GM23338 (cell line): ENCODE results near the gene STAB2. TPM values are rescaled to one million over a fixed set of nuclear protein-coding genes. Genes with fewer than 3 reads are reported as not detected.

Experiments
- ATAC-seq: fragments of 200-7000 bp; cut with Tn5 transposase; 3 replicates; pipeline ENCODE4 v1.9.1; 2020
- DNase-seq: peaks from one replicate; pipeline ENCODE4 v3.0.0-alpha.2; 2015; ENCODE audit warnings: low spot score
- H2AFZ ChIP-seq: fragments of 200-600 bp; sonication (generic); 2 replicates; pipeline ENCODE4 v1.8.0; 2016; ENCODE audit warnings: antibody characterized with exemption, mild to moderate bottlenecking, moderate library complexity
- H3F3A ChIP-seq: fragments of 200-600 bp; sonication (generic); replicated peaks from 2 replicates; pipeline ENCODE4 v1.8.0; 2017; ENCODE audit warnings: antibody characterized with exemption, mixed run types, low read depth
- H3K27ac ChIP-seq: fragments of 200-600 bp; sonication (generic); 2 replicates; pipeline ENCODE4 v1.6.1; 2016; ENCODE audit warnings: low read depth
- H3K27me3 ChIP-seq: fragments of 200-600 bp; sonication (generic); 2 replicates; pipeline ENCODE4 v1.8.0; 2016; ENCODE audit warnings: mild to moderate bottlenecking, mixed run types, moderate library complexity; ENCODE audit not compliant: insufficient read depth
- H3K36me3 ChIP-seq: fragments of 200-600 bp; sonication (generic); 2 replicates; pipeline ENCODE4 v1.8.0; 2016; ENCODE audit warnings: mild to moderate bottlenecking; ENCODE audit not compliant: insufficient read depth
- H3K4me1 ChIP-seq: fragments of 200-600 bp; sonication (generic); 2 replicates; pipeline ENCODE4 v1.8.0; 2016; ENCODE audit warnings: mild to moderate bottlenecking, moderate library complexity; ENCODE audit not compliant: insufficient read depth
- H3K4me2 ChIP-seq: fragments of 200-600 bp; sonication (generic); 2 replicates; pipeline ENCODE4 v1.7.1; 2017; ENCODE audit warnings: mixed run types
- H3K4me3 ChIP-seq: fragments of 200-600 bp; sonication (generic); 2 replicates; pipeline ENCODE4 v1.6.1; 2016; ENCODE audit warnings: mixed run types
- H3K79me2 ChIP-seq: fragments of 200-600 bp; sonication (generic); replicated peaks from 2 replicates; pipeline ENCODE4 v1.8.0; 2017; ENCODE audit warnings: mild to moderate bottlenecking; ENCODE audit not compliant: insufficient read depth
- H3K9me2 ChIP-seq: fragments of 200-600 bp; sonication (generic); 2 replicates; pipeline ENCODE4 v1.8.0; 2017; ENCODE audit not compliant: insufficient read depth
- H4K20me1 ChIP-seq: fragments of 200-600 bp; sonication (generic); replicated peaks from 2 replicates; pipeline ENCODE4 v1.8.0; 2017; ENCODE audit warnings: mild to moderate bottlenecking; ENCODE audit not compliant: insufficient read depth
- H3K27ac Mint-ChIP-seq: 2 replicates; pipeline ENCODE4 v1.8.0; 2020; ENCODE audit warnings: inconsistent platforms, mild to moderate bottlenecking, moderate library complexity, mixed read lengths
- H3K27me3 Mint-ChIP-seq: 3 replicates; pipeline ENCODE4 v1.8.0; 2022; ENCODE audit warnings: low read depth, mild to moderate bottlenecking, moderate library complexity, mixed read lengths, inconsistent platforms; ENCODE audit not compliant: insufficient read depth, poor library complexity
- H3K36me3 Mint-ChIP-seq: 3 replicates; pipeline ENCODE4 v1.8.0; 2021; ENCODE audit warnings: low read depth, mild to moderate bottlenecking, inconsistent platforms, moderate library complexity, mixed read lengths
- H3K4me1 Mint-ChIP-seq: 3 replicates; pipeline ENCODE4 v1.8.0; 2020; ENCODE audit warnings: mild to moderate bottlenecking, inconsistent platforms, mixed read lengths
- H3K4me3 Mint-ChIP-seq: 3 replicates; pipeline ENCODE4 v1.8.0; 2021; ENCODE audit warnings: moderate library complexity, mild to moderate bottlenecking, inconsistent platforms, mixed read lengths
- H3K9me3 Mint-ChIP-seq: 3 replicates; pipeline ENCODE4 v1.8.0; 2020; ENCODE audit warnings: moderate library complexity, mild to moderate bottlenecking, inconsistent platforms, mixed read lengths
- CREB1 ChIP-seq: fragments of 250-450 bp; sonication (Bioruptor Pico); IDR thresholded peaks from 2 replicates; pipeline ENCODE4 v1.5.0; 2020; ENCODE audit warnings: low read depth, mild to moderate bottlenecking, moderate library complexity
- CTCF ChIP-seq, 2 experiments: fragments of 200-600 bp in 1 of 2; sonication (generic) in 1 of 2; conservative IDR thresholded peaks; 2 replicates each; pipeline versions ENCODE4 v1.5.1 to v1.6.1; 2016 to 2017; ENCODE audit warnings: antibody characterized with exemption in 2 of 2, low read depth in 2 of 2, mild to moderate bottlenecking in 2 of 2, moderate library complexity in 1 of 2
- ETS1 ChIP-seq: IDR thresholded peaks from 2 replicates; pipeline ENCODE4 v1.6.1; 2016; ENCODE audit warnings: antibody characterized with exemption
- EZH2 ChIP-seq: fragments of 200-600 bp; sonication (generic); IDR thresholded peaks from one replicate; pipeline ENCODE4 v1.8.0; 2017; ENCODE audit warnings: antibody characterized with exemption, mild to moderate bottlenecking, low read depth; ENCODE audit not compliant: unreplicated experiment
- EZH2phosphoT487 ChIP-seq: fragments of 200-600 bp; sonication (generic); IDR thresholded peaks from one replicate; pipeline ENCODE4 v1.8.1; 2018; ENCODE audit warnings: antibody characterized with exemption; ENCODE audit not compliant: unreplicated experiment
- JUNB ChIP-seq: IDR thresholded peaks from one replicate; pipeline ENCODE4 v1.6.1; 2016; ENCODE audit warnings: antibody characterized with exemption; ENCODE audit not compliant: unreplicated experiment
- NANOG ChIP-seq: IDR thresholded peaks from 2 replicates; pipeline ENCODE4 v1.6.1; 2016; ENCODE audit warnings: antibody characterized with exemption, borderline replicate concordance
- REST ChIP-seq: IDR thresholded peaks from one replicate; pipeline ENCODE4 v1.6.1; 2018; ENCODE audit warnings: antibody characterized with exemption; ENCODE audit not compliant: unreplicated experiment
- STAT1 ChIP-seq: IDR thresholded peaks from one replicate; pipeline ENCODE4 v1.6.1; 2016; ENCODE audit warnings: antibody characterized with exemption; ENCODE audit not compliant: unreplicated experiment
- polyA plus RNA-seq: library from polyadenylated mRNA; unstranded; fragments of >200 nt; fragmentation: Nextera tagmentation; extraction: Ambion mirVana; gene quantifications from 2 replicates; pipeline ENCODE4 v1.2.1, GENCODE V29; 2016
- total RNA-seq: library from RNA; depleted of rRNA; stranded (reverse); fragments of >200 nt; shearing (Covaris generic); gene quantifications from 2 replicates; pipeline ENCODE4 v1.2.3, GENCODE V29; 2014
- TF ChIP-seq, protein P1 (sequence below): fragments of 250-450 bp; sonication (Bioruptor Pico); IDR thresholded peaks from 2 replicates; pipeline ENCODE4 v1.5.0; 2020; ENCODE audit warnings: mild to moderate bottlenecking, moderate library complexity

Gene STAB2
- total and polyA plus RNA-seq, 2 experiments from 2014 or later, result 0.14 TPM; not detected in 1

DNA sequence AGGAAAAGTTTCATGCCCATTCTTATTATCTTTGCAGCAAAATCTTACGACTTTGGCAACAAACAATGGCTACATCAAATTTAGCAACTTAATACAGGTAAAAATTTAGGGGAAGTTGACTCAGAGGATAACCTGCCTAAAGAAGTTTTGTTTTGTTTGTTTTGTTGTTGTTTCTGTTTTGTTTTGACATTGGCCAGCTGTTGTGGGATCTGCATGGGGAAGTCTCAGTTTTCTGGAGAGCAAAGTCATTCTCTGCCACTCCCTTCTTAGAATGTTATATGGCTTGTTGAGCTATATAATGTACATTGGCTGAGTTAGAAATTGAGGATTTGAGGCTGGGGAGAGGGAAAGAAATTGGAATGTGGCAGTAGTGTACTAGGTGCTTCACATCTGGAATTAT lies 144.5 kb downstream of the STAB2 start (continued):
- TF ChIP-seq ETS1 (no peak), JUNB (no peak), STAT1 (no peak), CREB1 (no peak), EZH2phosphoT487 (no peak), EZH2 (no peak)
- TF ChIP-seq, protein P1, sequence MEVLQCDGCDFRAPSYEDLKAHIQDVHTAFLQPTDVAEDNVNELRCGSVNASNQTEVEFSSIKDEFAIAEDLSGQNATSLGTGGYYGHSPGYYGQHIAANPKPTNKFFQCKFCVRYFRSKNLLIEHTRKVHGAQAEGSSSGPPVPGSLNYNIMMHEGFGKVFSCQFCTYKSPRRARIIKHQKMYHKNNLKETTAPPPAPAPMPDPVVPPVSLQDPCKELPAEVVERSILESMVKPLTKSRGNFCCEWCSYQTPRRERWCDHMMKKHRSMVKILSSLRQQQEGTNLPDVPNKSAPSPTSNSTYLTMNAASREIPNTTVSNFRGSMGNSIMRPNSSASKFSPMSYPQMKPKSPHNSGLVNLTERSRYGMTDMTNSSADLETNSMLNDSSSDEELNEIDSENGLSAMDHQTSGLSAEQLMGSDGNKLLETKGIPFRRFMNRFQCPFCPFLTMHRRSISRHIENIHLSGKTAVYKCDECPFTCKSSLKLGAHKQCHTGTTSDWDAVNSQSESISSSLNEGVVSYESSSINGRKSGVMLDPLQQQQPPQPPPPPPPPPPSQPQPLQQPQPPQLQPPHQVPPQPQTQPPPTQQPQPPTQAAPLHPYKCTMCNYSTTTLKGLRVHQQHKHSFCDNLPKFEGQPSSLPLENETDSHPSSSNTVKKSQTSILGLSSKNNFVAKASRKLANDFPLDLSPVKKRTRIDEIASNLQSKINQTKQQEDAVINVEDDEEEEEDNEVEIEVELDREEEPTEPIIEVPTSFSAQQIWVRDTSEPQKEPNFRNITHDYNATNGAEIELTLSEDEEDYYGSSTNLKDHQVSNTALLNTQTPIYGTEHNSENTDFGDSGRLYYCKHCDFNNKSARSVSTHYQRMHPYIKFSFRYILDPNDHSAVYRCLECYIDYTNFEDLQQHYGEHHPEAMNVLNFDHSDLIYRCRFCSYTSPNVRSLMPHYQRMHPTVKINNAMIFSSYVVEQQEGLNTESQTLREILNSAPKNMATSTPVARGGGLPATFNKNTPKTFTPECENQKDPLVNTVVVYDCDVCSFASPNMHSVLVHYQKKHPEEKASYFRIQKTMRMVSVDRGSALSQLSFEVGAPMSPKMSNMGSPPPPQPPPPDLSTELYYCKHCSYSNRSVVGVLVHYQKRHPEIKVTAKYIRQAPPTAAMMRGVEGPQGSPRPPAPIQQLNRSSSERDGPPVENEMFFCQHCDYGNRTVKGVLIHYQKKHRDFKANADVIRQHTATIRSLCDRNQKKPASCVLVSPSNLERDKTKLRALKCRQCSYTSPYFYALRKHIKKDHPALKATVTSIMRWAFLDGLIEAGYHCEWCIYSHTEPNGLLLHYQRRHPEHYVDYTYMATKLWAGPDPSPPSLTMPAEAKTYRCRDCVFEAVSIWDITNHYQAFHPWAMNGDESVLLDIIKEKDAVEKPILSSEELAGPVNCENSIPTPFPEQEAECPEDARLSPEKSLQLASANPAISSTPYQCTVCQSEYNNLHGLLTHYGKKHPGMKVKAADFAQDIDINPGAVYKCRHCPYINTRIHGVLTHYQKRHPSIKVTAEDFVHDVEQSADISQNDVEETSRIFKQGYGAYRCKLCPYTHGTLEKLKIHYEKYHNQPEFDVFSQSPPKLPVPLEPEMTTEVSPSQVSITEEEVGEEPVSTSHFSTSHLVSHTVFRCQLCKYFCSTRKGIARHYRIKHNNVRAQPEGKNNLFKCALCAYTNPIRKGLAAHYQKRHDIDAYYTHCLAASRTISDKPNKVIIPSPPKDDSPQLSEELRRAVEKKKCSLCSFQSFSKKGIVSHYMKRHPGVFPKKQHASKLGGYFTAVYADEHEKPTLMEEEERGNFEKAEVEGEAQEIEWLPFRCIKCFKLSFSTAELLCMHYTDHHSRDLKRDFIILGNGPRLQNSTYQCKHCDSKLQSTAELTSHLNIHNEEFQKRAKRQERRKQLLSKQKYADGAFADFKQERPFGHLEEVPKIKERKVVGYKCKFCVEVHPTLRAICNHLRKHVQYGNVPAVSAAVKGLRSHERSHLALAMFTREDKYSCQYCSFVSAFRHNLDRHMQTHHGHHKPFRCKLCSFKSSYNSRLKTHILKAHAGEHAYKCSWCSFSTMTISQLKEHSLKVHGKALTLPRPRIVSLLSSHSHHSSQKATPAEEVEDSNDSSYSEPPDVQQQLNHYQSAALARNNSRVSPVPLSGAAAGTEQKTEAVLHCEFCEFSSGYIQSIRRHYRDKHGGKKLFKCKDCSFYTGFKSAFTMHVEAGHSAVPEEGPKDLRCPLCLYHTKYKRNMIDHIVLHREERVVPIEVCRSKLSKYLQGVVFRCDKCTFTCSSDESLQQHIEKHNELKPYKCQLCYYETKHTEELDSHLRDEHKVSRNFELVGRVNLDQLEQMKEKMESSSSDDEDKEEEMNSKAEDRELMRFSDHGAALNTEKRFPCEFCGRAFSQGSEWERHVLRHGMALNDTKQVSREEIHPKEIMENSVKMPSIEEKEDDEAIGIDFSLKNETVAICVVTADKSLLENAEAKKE (CRISPR knock-in tag), result no peak

DNA sequence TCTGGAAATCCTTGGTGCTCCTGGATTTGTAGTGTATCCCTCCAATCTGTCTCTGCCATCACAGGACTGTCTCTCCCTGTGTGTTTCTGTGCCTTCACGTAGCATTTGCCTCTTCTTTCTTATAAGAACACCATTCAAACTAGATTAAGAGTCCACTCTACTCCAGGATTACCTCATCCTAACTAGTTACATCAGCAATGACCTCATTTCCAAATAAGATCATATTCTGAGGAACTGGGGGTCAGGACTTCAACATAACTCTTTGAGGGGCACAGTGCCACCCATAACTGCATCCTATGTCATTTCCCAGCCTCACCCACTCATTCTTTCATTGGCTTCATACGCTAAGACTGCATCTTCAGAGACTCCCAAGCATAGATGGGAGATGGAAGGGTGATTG lies 147.8 kb downstream of the STAB2 start:
- no peaks in the 10 kb centered on the region for H3K4me1 Mint-ChIP-seq
- peaks cover 11% of the 10 kb centered on the region for H3K9me3 Mint-ChIP-seq
- Histone ChIP-seq H3K79me2 (no peaks in the 10 kb centered on the region), H3K36me3 (no peaks in the 10 kb centered on the region), H3K4me2 (no peak overlapping the region), H3K9me2 (no peaks in the 10 kb centered on the region), H3K4me1 (no peaks in the 10 kb centered on the region), H3K27me3 (no peaks in the 10 kb centered on the region), H3F3A (no peaks in the 10 kb centered on the region), H4K20me1 (no peaks in the 10 kb centered on the region), H2AFZ (no peak overlapping the region), H3K27ac (no peak overlapping the region), H3K4me3 (no peak overlapping the region)
- H3K27ac Mint-ChIP-seq, result no peak overlapping the region
- ATAC-seq (no peak), DNase-seq (no peak)
- peaks cover 3% of the 10 kb centered on the region for H3K27me3 Mint-ChIP-seq
- H3K36me3 Mint-ChIP-seq, result no peaks in the 10 kb centered on the region
- TF ChIP-seq CTCF (conservative IDR thresholded peaks at IDR 0.05; ENCODE audit: low read depth in 2 of 2), result no peak
- TF ChIP-seq REST, result no peak
- TF ChIP-seq CREB1, result no peak
- no peak for TF ChIP-seq NANOG
- H3K4me3 Mint-ChIP-seq, result no peak overlapping the region
